Endothelial cell of umbilical vein (primary cell): Measurements from ENCODE around the gene ACIN1. TPM values are rescaled to one million over a fixed set of nuclear protein-coding genes. Genes with fewer than 3 reads are reported as not detected.

ENCODE experiments used
- BruUV-seq: library from RNA; stranded (reverse); fragments of 400-500 nt; replicated peaks from 2 replicates; lab custom pipeline; 2021; lab: Mats Ljungman, UMichigan
- CTCF ChIA-PET: fragments of 300-600, 350-600 bp; sonication (Branson Sonifier 250); formaldehyde crosslinking; loops from one replicate; lab custom pipeline; 2021; ENCODE audit warnings: antibody characterized with exemption, inconsistent platforms; lab: Charles Lee
- POLR2A ChIA-PET: fragments of 300-600, 350-600 bp; sonication (Branson Sonifier 250); formaldehyde crosslinking; loops from one replicate; lab custom pipeline; 2021; ENCODE audit warnings: antibody characterized with exemption, inconsistent platforms; lab: Charles Lee
- DNase-seq: peaks from one replicate; pipeline ENCODE4 v3.0.0-alpha.2; 2011; ENCODE audit warnings: low read depth, low spot score
- FAIRE-seq: peaks from 2 replicates; lab custom pipeline; 2011; peaks lifted over from hg19 to GRCh38; lab: Jason Lieb, UNC
- H2AFZ ChIP-seq: 2 replicates; pipeline ENCODE4 v1.6.0; 2012; ENCODE audit warnings: low read depth, low read length, control low read depth, inconsistent platforms
- H3K27ac ChIP-seq: 2 replicates; pipeline ENCODE4 v1.5.1; 2011; ENCODE audit warnings: low read depth, mild to moderate bottlenecking, control low read depth, low read length, moderate library complexity; ENCODE audit not compliant: insufficient read depth
- H3K27me3 ChIP-seq, 2 experiments: 2 replicates each; pipeline versions ENCODE4 v1.6.0 to v1.6.1; 2011; ENCODE audit warnings: low read length in 2 of 2, mixed read lengths in 1 of 2; ENCODE audit not compliant: control insufficient read depth in 2 of 2, insufficient read depth in 2 of 2
- H3K36me3 ChIP-seq, 2 experiments: 2 replicates in 1 of 2; 3 replicates in 1 of 2; pipeline ENCODE4 v1.5.1; 2011; ENCODE audit warnings: low read length in 2 of 2, mild to moderate bottlenecking in 1 of 2, moderate library complexity in 1 of 2; ENCODE audit not compliant: control insufficient read depth in 2 of 2, insufficient read depth in 2 of 2; ENCODE audit errors: extremely low read depth in 1 of 2
- H3K4me1 ChIP-seq: 3 replicates; pipeline ENCODE4 v1.5.1; 2011; ENCODE audit warnings: mild to moderate bottlenecking, low read length; ENCODE audit not compliant: control insufficient read depth, insufficient read depth; ENCODE audit errors: extremely low read depth
- H3K4me2 ChIP-seq: 2 replicates; pipeline ENCODE4 v1.6.1; 2011; ENCODE audit warnings: low read length, control low read depth, mixed read lengths; ENCODE audit not compliant: insufficient read depth
- H3K4me3 ChIP-seq, 3 experiments: fragments of 200-600 bp in 1 of 3; sonication (generic), shearing (Covaris generic) in 1 of 3; replicated peaks in 1 of 3; 2 replicates each; pipeline ENCODE4 v1.5.1; 2011 to 2016; ENCODE audit warnings: control low read depth in 3 of 3, low read length in 3 of 3, mild to moderate bottlenecking in 2 of 3, inconsistent platforms in 1 of 3, low read depth in 1 of 3, moderate library complexity in 1 of 3; ENCODE audit not compliant: insufficient read depth in 1 of 3
- H3K79me2 ChIP-seq: 2 replicates; pipeline ENCODE4 v1.6.0; 2012; ENCODE audit warnings: low read length, inconsistent platforms; ENCODE audit not compliant: control insufficient read depth, insufficient read depth
- H3K9ac ChIP-seq: replicated peaks from 2 replicates; pipeline ENCODE3; 2011; ENCODE audit warnings: low read length, control low read depth; ENCODE audit not compliant: insufficient read depth; ENCODE audit errors: extremely low read depth
- H3K9me1 ChIP-seq: replicated peaks from 3 replicates; pipeline ENCODE4 v1.6.0; 2011; ENCODE audit warnings: mild to moderate bottlenecking, low read length; ENCODE audit not compliant: control insufficient read depth, insufficient read depth; ENCODE audit errors: extremely low read depth
- H3K9me3 ChIP-seq: replicated peaks from 2 replicates; pipeline ENCODE4 v1.5.1; 2012; ENCODE audit warnings: low read length, inconsistent platforms; ENCODE audit not compliant: control insufficient read depth, insufficient read depth
- H4K20me1 ChIP-seq: replicated peaks from 2 replicates; pipeline ENCODE3; 2011; ENCODE audit warnings: mild to moderate bottlenecking, low read length; ENCODE audit not compliant: control insufficient read depth, insufficient read depth; ENCODE audit errors: extremely low read depth
- EZH2 ChIP-seq: IDR thresholded peaks from 2 replicates; pipeline ENCODE4 v1.6.1; 2012; ENCODE audit warnings: borderline replicate concordance, low read depth, mild to moderate bottlenecking, moderate library complexity, low read length, inconsistent platforms; ENCODE audit not compliant: severe bottlenecking
- FOS ChIP-seq: IDR thresholded peaks from 2 replicates; pipeline ENCODE4 v1.6.1; 2011; ENCODE audit warnings: mild to moderate bottlenecking, low read length, moderate library complexity, borderline replicate concordance; ENCODE audit not compliant: insufficient read depth
- GATA2 ChIP-seq: IDR thresholded peaks from 2 replicates; pipeline ENCODE4 v1.7.0; 2011; ENCODE audit warnings: low read depth, mild to moderate bottlenecking, moderate library complexity, mixed read lengths, low read length; ENCODE audit not compliant: insufficient read length, insufficient read depth
- JUN ChIP-seq: IDR thresholded peaks from 2 replicates; pipeline ENCODE4 v1.6.1; 2011; ENCODE audit warnings: borderline replicate concordance, low read depth; ENCODE audit not compliant: insufficient read length, insufficient read depth
- MYC ChIP-seq: IDR thresholded peaks from one replicate; pipeline ENCODE4 v1.6.1; 2011; ENCODE audit warnings: mild to moderate bottlenecking, low read depth, low read length
- POLR2A ChIP-seq: IDR thresholded peaks from 2 replicates; pipeline ENCODE4 v1.6.1; 2012; ENCODE audit warnings: low read depth, mild to moderate bottlenecking, control low read depth, low read length
- POLR2AphosphoS5 ChIP-seq: IDR thresholded peaks from 2 replicates; pipeline ENCODE4 v1.6.1; 2012; ENCODE audit warnings: low read depth, mild to moderate bottlenecking, control low read depth, low read length, moderate library complexity; ENCODE audit not compliant: insufficient read depth
- dilution Hi-C: fragments of 300-500 bp; cut with MboI; formaldehyde crosslinking; loops from one replicate; pipeline ENCODE4 v1.15.0; 2019; ENCODE audit warnings: low sequenced_read_pairs; ENCODE audit not compliant: extremely low pct_ligation_motif_present
- intact Hi-C: fragments of 100-400 bp; cut with micrococcal nuclease; formaldehyde crosslinking; loops from one replicate; pipeline ENCODE4 v1.10.0; 2022
- polyA plus RNA-seq, 4 experiments: library from polyadenylated mRNA; depleted of rRNA in 3 of 4; stranded (reverse) in 3 of 4; unstranded in 1 of 4; fragments of >200 nt; gene quantifications; 2 replicates each; pipeline versions ENCODE4 v1.2.1 to v1.2.3, GENCODE V29; 2011 to 2012; ENCODE audit warnings: missing spikeins in 1 of 4
- total RNA-seq: library from RNA; stranded (reverse); gene quantifications from 2 replicates; pipeline ENCODE4 v1.2.3, GENCODE V29; 2021
- TF ChIP-seq, protein P1 (sequence below): IDR thresholded peaks from 2 replicates; pipeline ENCODE4 v1.6.1; 2011; ENCODE audit not compliant: insufficient read depth, insufficient read length
- TF ChIP-seq, protein P2 (sequence below), 2 donors: IDR thresholded peaks; 1 replicate in 1 of 2; 2 replicates in 1 of 2; pipeline ENCODE4 v1.5.1; 2011; ENCODE audit warnings: low read length in 2 of 2, mild to moderate bottlenecking in 2 of 2, moderate library complexity in 2 of 2, control low read depth in 1 of 2, inconsistent platforms in 1 of 2, low read depth in 1 of 2; ENCODE audit not compliant: insufficient read depth in 1 of 2; ENCODE audit errors: extremely low read depth in 1 of 2

ACIN1 gene
- total and polyA plus RNA-seq, 2 donors (not counting 3 experiments of a cell fraction or from before 2014, with no cell fraction given): 146 to 240 TPM

DNA sequence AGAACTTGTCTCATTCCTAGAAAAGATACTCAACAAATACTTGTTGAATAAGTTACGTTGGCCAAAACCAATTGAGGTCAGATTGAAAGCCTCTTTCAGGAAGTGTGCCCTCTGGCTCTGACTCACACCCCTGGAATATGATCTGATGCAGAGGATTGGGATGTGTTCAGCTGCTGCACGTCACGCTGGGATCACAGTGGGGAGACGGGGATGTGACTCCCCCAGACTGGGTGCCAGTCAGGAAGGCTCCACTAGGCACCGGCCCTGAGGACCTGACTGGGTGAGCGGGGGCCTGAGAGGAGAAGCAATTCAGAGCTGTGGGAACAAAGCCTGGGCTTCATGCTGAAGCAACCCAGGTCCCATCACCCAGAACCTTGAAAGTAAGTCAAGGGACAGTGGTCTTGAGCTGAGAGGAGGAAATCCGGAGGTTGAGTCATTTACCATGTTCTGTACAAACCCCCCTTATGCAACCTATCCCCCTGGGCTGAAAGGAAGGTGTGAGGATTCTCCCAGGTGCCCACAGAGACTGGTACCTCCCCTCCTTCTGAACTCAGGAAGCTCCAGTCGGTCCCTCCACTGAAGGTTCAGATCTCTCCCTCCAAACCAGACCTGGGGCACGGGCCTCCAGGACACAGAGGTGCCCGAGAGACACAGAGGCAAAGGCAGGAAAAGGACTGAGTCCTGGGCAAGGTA is 20.2 kb upstream of the ACIN1 start:
- H3K9me1 ChIP-seq: no peaks in the 10 kb centered on the region
- CTCF ChIA-PET: interaction anchor here (0.7 to 1.3 kb wide), 6 partner anchors 20 to 129 kb away, joined by 3 to 6 read pairs (median 4); partner anchors contain the start of genes ACIN1 and C14orf119
- FAIRE-seq: peak; percentile 76
- peaks cover 13% of the 10 kb centered on the region for H3K4me1 ChIP-seq
- no peaks in the 10 kb centered on the region for H3K36me3 ChIP-seq
- no peaks in the 10 kb centered on the region for H3K79me2 ChIP-seq
- peak overlapping the region; percentile 22 for H3K9ac ChIP-seq
- no peaks in the 10 kb centered on the region for H4K20me1 ChIP-seq
- POLR2A ChIA-PET: interaction anchor here (0.6 to 1.0 kb wide), 2 partner anchors 20 to 63 kb away, joined by 4 to 5 read pairs; partner anchors contain the start of genes ACIN1 and C14orf119
- TSS peak; percentile 60 for BruUV-seq
- peak overlapping the region; percentile 20 for H2AFZ ChIP-seq
- H3K27ac ChIP-seq: peak overlapping the region; percentile 75
- TF ChIP-seq, protein P1, sequence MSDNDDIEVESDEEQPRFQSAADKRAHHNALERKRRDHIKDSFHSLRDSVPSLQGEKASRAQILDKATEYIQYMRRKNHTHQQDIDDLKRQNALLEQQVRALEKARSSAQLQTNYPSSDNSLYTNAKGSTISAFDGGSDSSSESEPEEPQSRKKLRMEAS: no peak
- TF ChIP-seq, protein P2, sequence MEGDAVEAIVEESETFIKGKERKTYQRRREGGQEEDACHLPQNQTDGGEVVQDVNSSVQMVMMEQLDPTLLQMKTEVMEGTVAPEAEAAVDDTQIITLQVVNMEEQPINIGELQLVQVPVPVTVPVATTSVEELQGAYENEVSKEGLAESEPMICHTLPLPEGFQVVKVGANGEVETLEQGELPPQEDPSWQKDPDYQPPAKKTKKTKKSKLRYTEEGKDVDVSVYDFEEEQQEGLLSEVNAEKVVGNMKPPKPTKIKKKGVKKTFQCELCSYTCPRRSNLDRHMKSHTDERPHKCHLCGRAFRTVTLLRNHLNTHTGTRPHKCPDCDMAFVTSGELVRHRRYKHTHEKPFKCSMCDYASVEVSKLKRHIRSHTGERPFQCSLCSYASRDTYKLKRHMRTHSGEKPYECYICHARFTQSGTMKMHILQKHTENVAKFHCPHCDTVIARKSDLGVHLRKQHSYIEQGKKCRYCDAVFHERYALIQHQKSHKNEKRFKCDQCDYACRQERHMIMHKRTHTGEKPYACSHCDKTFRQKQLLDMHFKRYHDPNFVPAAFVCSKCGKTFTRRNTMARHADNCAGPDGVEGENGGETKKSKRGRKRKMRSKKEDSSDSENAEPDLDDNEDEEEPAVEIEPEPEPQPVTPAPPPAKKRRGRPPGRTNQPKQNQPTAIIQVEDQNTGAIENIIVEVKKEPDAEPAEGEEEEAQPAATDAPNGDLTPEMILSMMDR (IDR thresholded peaks at IDR 0.05; ENCODE audit: extremely low read depth in 1 of 2, insufficient read depth in 1 of 2, low read depth in 1 of 2, low read length in 2 of 2): no peak
- TF ChIP-seq EZH2 (no peak), GATA2 (no peak), MYC (no peak), FOS (peak; percentile 89), JUN (peak; percentile 82), POLR2A (no peak), POLR2AphosphoS5 (peak; percentile 61)
- intact Hi-C loops (no loop called here), dilution Hi-C loops (no loop called here)
- H3K27me3 ChIP-seq: peaks cover 8 to 9% of the 10 kb centered on the region in 2 experiments
- H3K4me3 ChIP-seq: no peak overlapping the region
- peak; percentile 67 for DNase-seq
- peak overlapping the region; percentile 39 for H3K4me2 ChIP-seq
- H3K9me3 ChIP-seq: no peaks in the 10 kb centered on the region
